Gastroesophageal sphincter (tissue), 4 donors: Measurements from ENCODE around the gene OTULIN. TPM values are rescaled to one million over a fixed set of nuclear protein-coding genes. Genes with fewer than 3 reads are reported as not detected.

Experiments used
- ATAC-seq: fragments of 150-250 bp; one replicate; pipeline ENCODE4 v1.9.1; 2016; ENCODE audit warnings: mild to moderate bottlenecking, moderate library complexity
- H3K27ac ChIP-seq, 4 donors: fragments of 200-600 bp; sonication (generic) in 3 of 4; 1 replicate in 3 of 4; 2 replicates in 1 of 4; pipeline ENCODE4 v1.5.1; 2016 to 2019
- H3K27me3 ChIP-seq: fragments of 200-600 bp; sonication (generic); one replicate; pipeline ENCODE4 v1.5.1; 2019
- H3K36me3 ChIP-seq, 2 donors: fragments of 200-600 bp; sonication (generic); one replicate each; pipeline ENCODE4 v1.5.1; 2019; ENCODE audit warnings: control low read depth in 1 of 2
- H3K4me1 ChIP-seq, 3 donors: fragments of 200-600 bp; sonication (generic); 1 replicate in 2 of 3; 2 replicates in 1 of 3; pipeline ENCODE4 v1.5.1; 2016 to 2019; ENCODE audit warnings: control low read depth in 2 of 3
- H3K4me3 ChIP-seq, 2 donors: fragments of 200-600 bp; sonication (generic); one replicate each; pipeline ENCODE4 v1.5.1; 2019; ENCODE audit warnings: mild to moderate bottlenecking in 1 of 2, moderate library complexity in 1 of 2
- H3K9me3 ChIP-seq, 3 donors: fragments of 200-600 bp; sonication (generic); one replicate each; pipeline ENCODE4 v1.5.1; 2017 to 2019; ENCODE audit warnings: control low read depth in 2 of 3
- EP300 ChIP-seq: sonication (generic); formaldehyde crosslinking; IDR thresholded peaks from one replicate; pipeline ENCODE4 v1.6.1; 2017; ENCODE audit warnings: antibody characterized with exemption, mild to moderate bottlenecking
- POLR2A ChIP-seq, 2 donors: fragments of 450-650 bp; IDR thresholded peaks; one replicate each; pipeline ENCODE4 v1.6.1; 2017; ENCODE audit warnings: antibody characterized with exemption in 2 of 2, mild to moderate bottlenecking in 2 of 2, moderate library complexity in 1 of 2
- POLR2AphosphoS5 ChIP-seq: sonication (generic); formaldehyde crosslinking; IDR thresholded peaks from one replicate; pipeline ENCODE4 v1.6.1; 2017; ENCODE audit warnings: antibody characterized with exemption
- WGBS, 2 donors: methylation state at CpG; one replicate each; pipeline ENCODE4 v1.1.5; 2018; ENCODE audit warnings: low coverage in 1 of 2; 5-methylcytosine and 5-hydroxymethylcytosine counted together
- total RNA-seq, 4 donors: library from RNA; depleted of rRNA; stranded (reverse); fragments of >200 nt; gene quantifications; one replicate each; pipeline ENCODE4 v1.1.0, GENCODE V29; 2016
- TF ChIP-seq, protein P1 (sequence below), 4 experiments: fragments of 200-600 bp in 2 of 4; fragments of 450-650 bp in 2 of 4; sonication (generic) in 1 of 4; IDR thresholded peaks; one replicate each; pipeline ENCODE4 v1.5.1; 2017 to 2019; ENCODE audit warnings: antibody characterized with exemption in 4 of 4, mild to moderate bottlenecking in 2 of 4, moderate library complexity in 2 of 4

OTULIN gene
- total RNA-seq, 4 donors from 2014 or later = 19.5 to 27.1 (median 23.6) TPM

GRCh38 chr5:14739981-14740380 is 75.5 kb downstream of the OTULIN start:
- 60 to 68% methylated on average over 5 of the region's 5 CpGs for WGBS, 2 donors
- no peaks in the 10 kb centered on the region for H3K9me3 ChIP-seq
- ATAC-seq = no peak
- peak overlapping the region in 2 of 4 donors; percentile 22 to 45 for H3K27ac ChIP-seq
- no peaks in the 10 kb centered on the region for H3K27me3 ChIP-seq
- peaks cover 0 to 14% (median 0%) of the 10 kb centered on the region in 3 donors for H3K4me1 ChIP-seq
- TF ChIP-seq EP300 (no peak), POLR2A (IDR thresholded peaks at IDR 0.05) (no peak), POLR2AphosphoS5 (no peak)
- TF ChIP-seq, protein P1, sequence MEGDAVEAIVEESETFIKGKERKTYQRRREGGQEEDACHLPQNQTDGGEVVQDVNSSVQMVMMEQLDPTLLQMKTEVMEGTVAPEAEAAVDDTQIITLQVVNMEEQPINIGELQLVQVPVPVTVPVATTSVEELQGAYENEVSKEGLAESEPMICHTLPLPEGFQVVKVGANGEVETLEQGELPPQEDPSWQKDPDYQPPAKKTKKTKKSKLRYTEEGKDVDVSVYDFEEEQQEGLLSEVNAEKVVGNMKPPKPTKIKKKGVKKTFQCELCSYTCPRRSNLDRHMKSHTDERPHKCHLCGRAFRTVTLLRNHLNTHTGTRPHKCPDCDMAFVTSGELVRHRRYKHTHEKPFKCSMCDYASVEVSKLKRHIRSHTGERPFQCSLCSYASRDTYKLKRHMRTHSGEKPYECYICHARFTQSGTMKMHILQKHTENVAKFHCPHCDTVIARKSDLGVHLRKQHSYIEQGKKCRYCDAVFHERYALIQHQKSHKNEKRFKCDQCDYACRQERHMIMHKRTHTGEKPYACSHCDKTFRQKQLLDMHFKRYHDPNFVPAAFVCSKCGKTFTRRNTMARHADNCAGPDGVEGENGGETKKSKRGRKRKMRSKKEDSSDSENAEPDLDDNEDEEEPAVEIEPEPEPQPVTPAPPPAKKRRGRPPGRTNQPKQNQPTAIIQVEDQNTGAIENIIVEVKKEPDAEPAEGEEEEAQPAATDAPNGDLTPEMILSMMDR (IDR thresholded peaks at IDR 0.05) = no peak
- H3K36me3 ChIP-seq = peaks cover 0 to 42% of the 10 kb centered on the region in 2 donors
- H3K4me3 ChIP-seq = no peak overlapping the region

DNA sequence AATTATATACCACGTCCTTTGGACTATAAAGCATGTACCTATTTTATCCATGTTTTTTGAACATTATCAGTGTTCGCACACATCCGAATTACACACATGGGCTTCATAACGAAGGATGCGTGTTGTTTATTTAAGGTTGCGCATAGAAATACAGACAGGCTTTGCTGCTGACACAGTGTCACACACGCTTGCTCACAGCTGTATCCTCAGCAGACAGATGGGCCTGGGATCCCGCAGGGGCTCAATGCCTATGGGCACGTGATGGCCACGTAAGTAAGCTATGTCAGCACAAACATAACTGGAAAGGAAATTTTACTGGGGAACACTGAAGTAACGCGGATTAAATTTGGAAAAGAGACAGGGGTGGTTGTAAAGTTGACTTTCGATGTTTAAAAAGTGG is 76.6 kb downstream of the OTULIN start:
- Histone ChIP-seq H3K27me3 (no peaks in the 10 kb centered on the region), H3K36me3 (peaks cover 0 to 54% of the 10 kb centered on the region in 2 donors), H3K27ac (no peak overlapping the region), H3K4me1 (peaks cover 0 to 14% (median 0%) of the 10 kb centered on the region in 3 donors), H3K4me3 (no peak overlapping the region), H3K9me3 (no peaks in the 10 kb centered on the region)
- 79 to 92% methylated on average over 11 of the region's 13 CpGs for WGBS, 2 donors
- no peak for TF ChIP-seq POLR2AphosphoS5
- TF ChIP-seq, protein P1 (IDR thresholded peaks at IDR 0.05) = no peak
- TF ChIP-seq EP300 = no peak
- TF ChIP-seq POLR2A (IDR thresholded peaks at IDR 0.05) = no peak
- ATAC-seq = no peak

DNA sequence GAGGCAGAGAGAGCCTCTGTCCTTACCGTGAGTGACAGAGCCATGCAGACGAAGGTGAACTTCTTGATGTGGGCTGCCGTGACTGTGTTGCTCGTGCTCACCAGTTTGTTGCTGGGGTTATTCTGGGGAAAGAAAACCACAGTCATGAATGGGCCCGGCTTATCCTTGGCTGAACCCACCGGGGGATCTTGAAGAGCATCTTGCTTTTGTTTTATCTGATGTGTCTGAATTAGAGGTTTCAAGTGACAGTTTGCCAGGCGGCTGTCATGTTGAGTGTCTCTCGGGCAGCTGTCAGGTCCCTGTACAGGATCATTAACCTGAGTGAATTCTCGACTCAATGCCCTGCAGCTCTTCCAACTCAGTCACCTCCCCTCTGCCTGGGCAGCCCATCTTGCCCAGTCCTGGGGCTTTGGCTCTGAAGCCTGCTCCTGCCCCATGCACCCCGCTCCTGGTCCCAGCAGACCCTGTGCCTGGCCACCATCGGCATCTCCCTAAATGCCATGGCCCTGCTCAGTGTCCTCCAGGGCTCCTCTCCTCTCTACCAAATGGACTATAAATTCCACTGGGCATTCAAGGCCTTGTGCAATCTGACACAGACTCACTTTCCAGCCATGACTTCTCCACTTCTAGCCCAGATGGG is 77.4 kb downstream of the OTULIN start:
- no peak for ATAC-seq
- Histone ChIP-seq H3K27me3 (no peaks in the 10 kb centered on the region), H3K27ac (no peak overlapping the region), H3K4me3 (no peak overlapping the region), H3K36me3 (peaks cover 0 to 61% of the 10 kb centered on the region in 2 donors), H3K4me1 (peaks cover 0 to 14% (median 0%) of the 10 kb centered on the region in 3 donors), H3K9me3 (no peaks in the 10 kb centered on the region)
- WGBS, 2 donors = 96% methylated on average over 6 of the region's 11 CpGs; no CpG with 5 or more reads in 1 of the 2 donors
- TF ChIP-seq POLR2AphosphoS5 = no peak
- TF ChIP-seq POLR2A (IDR thresholded peaks at IDR 0.05) = no peak
- no peak for TF ChIP-seq EP300

- Histone ChIP-seq H3K4me1 (peaks cover 0 to 14% (median 0%) of the 10 kb centered on the region in 3 donors), H3K27ac (no peak overlapping the region), H3K36me3 (peaks cover 0 to 66% of the 10 kb centered on the region in 2 donors)
Observed at GRCh38 chr5:14742498-14742897, 78.0 kb downstream of the OTULIN start.

DNA sequence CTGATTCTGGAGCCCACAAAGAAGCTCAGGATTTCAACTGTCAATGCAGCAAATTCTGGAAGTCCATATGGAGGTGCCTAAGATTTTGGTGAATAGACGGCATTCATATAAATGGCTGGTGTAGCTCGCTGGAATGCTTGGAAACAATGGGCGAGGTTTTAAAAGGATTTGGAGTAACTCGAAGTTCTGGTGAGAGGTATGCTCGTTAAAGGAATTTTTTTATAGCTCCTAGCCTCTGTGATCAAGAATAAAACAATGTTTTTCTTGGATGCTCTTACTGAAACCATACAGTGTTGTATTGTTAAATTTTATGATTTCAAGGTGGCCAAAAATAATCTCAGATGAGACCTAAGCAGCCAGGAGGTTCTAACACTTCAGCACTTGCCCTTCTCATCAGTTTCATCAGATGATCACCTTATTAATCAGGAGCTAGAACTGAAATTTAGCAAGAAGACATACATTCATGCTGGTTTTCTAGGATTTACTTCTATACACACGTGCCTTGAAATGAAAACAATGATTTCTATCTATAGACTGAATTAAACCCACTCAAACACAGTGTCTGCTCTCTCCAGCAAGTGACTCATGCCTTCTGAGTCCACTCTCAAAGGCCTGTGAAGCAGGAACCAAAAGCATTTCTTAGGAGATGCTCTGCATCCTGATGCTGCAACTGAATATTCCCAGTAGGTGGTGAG is 79.2 kb downstream of the OTULIN start:
- 73 to 84% methylated on average over 6 of the region's 6 CpGs for WGBS, 2 donors
- Histone ChIP-seq H3K4me3 (no peak overlapping the region), H3K27ac (no peak overlapping the region), H3K9me3 (no peaks in the 10 kb centered on the region), H3K36me3 (peaks cover 0 to 79% of the 10 kb centered on the region in 2 donors), H3K27me3 (no peaks in the 10 kb centered on the region), H3K4me1 (peaks cover 0 to 14% (median 0%) of the 10 kb centered on the region in 3 donors)
- TF ChIP-seq, protein P1 (IDR thresholded peaks at IDR 0.05) = no peak
- TF ChIP-seq POLR2AphosphoS5 = no peak
- TF ChIP-seq EP300 = no peak
- ATAC-seq = no peak

More at GRCh38 chr5:14742498-14742897, 78.0 kb downstream of the OTULIN start:
- 95% methylated on average over 5 of the region's 9 CpGs; no CpG with 5 or more reads in 1 of the 2 donors for WGBS, 2 donors
- TF ChIP-seq POLR2A (IDR thresholded peaks at IDR 0.05) = no peak
- TF ChIP-seq, protein P1 (IDR thresholded peaks at IDR 0.05) = no peak
- TF ChIP-seq EP300 = no peak
- TF ChIP-seq POLR2AphosphoS5 = no peak
- H3K27me3 ChIP-seq = no peaks in the 10 kb centered on the region
- no peaks in the 10 kb centered on the region for H3K9me3 ChIP-seq
- no peak for ATAC-seq
- no peak overlapping the region for H3K4me3 ChIP-seq
